Endothelial cell of hepatic sinusoid (primary cell): ENCODE measurements around the gene FHL1.

Experiments
- in situ Hi-C: cut with HindIII; loops from 2 replicates; pipeline ENCODE4 v1.10.0; 2017; ENCODE audit warnings: low sequenced_read_pairs

Gene FHL1

GRCh38 chrX:136246201-136246600 is 98.9 kb downstream of the FHL1 start:
- in situ Hi-C loops = no loop called here

- in situ Hi-C loops = no loop called here
Observed at GRCh38 chrX:136250191-136251040, 103.1 kb downstream of the FHL1 start.

- in situ Hi-C loops = no loop called here
Observed at GRCh38 chrX:136251041-136251991, 104.0 kb downstream of the FHL1 start, which contains the start of gene MAP7D3. Gene MAP7D3 (minus strand): TSS chrX:136251400. CDS start chrX:136251358, 42 bp downstream.

- in situ Hi-C loops = no loop called here
Observed at GRCh38 chrX:136255541-136255940, 108.2 kb downstream of the FHL1 start.

DNA sequence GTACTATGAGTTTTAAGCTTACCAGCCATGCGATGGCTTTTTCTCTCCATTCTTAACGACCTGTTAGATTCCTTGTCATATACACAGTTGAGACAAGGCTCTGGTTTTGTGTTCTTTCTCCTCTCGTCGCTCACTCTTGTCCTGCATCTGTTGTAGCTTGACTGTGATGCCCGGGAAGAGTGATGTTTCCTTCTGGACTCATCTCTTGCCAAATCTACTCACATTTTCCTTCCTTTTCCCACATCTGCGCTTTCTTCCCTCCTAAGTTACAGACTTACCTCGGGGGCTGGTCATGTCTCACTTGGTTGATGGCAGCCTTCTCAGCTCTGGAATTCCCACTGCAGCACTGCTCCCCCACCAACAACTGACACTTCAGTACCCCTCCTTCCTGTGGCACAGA is 108.7 kb downstream of the FHL1 start:
- in situ Hi-C loops = no loop called here

DNA sequence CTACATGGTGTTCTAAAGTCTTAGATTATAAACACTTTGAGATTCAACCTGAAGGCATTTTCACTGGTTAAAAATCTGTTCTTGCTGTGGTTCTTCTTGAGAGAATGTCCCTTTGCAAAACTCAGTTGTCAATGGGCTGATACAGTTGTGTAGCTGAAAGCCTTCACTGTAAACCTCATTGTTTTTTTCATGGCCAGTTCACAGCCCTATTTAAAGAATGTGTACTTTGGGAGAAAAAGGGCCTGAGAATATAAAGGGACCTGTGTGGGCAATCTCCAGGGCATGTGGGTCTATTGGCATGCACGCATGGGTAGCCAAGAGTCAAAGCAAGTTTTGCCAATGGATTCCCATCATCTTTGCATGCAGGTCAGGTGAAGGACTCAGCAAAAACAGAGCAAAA is 111.6 kb downstream of the FHL1 start:
- in situ Hi-C loops = no loop called here

GRCh38 chrX:136259543-136259942 is 112.2 kb downstream of the FHL1 start:
- in situ Hi-C loops = no loop called here

GRCh38 chrX:136260776-136261175 is 113.4 kb downstream of the FHL1 start:
- in situ Hi-C loops = no loop called here
